GM21515 (cell line): ENCODE results near the gene SLC5A2.
"Not testable (repeated sequence)": the region's sequence is repeated elsewhere in the genome, so short reads cannot be mapped to it uniquely, and the experiment has no call there.

Experiments used
- ATAC-seq: cut with Tn5 transposase; IDR thresholded peaks from one replicate; pipeline ENCODE4 v1.9.1; 2021; ENCODE audit not compliant: unreplicated experiment

The SLC5A2 gene

DNA sequence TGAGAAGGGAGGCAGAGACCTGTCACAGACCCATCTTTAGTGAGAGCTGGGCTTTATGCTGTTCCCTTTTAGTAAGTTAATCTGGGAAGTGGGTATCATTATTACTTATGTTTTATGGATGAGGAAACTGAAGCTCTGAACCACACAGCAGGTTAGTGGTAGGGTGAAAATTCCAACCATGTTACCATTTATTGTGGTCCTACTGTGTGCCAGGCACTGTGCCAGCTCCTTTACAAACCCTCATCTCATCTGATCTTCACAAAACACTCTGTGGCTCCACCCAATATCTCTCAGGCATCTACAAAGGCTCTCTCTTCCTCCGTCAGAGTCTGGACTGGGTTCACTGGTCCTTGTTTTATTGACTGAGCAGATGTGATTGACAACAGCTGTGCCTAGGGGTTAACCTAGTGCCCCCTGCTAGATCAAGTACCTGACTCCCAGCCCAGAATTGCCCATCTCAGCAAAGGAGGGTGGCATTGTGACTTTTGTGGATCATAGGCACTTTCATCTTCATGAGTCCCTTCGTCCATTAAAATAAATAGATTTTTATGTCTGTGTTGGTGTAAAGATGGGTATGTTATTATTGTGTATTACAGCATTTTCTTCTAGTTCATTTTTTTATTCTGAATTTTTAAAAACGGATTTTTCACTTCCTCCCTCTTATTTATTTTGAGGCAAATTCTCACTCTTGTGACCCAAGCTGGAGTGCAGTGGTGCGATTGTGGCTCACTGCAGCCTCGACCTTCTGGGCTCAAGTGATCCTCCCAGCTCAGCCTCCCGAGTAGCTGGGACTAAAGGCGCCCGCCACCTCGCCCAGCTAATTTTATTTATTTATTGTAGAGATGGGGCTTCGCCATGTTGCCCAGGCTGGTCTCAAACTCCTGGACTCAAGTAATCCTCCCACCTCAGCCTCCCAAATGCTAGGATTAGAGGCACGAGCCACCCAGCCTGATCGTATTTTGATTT is 7.9 kb upstream of the SLC5A2 start:
- ATAC-seq: no peak

DNA sequence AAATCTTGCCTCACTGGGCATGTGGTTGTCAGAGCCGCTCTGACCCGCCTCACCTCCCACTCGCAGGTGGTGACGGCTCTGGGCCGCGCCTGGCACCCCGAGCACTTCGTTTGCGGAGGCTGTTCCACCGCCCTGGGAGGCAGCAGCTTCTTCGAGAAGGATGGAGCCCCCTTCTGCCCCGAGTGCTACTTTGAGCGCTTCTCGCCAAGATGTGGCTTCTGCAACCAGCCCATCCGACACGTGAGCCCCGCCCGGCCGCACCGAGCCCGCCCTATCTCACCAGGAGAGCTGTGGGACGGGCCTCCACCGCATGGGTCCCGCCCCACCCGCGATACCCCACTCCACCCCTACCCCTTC is 7.0 kb upstream of the SLC5A2 start:
- no peak for ATAC-seq

DNA sequence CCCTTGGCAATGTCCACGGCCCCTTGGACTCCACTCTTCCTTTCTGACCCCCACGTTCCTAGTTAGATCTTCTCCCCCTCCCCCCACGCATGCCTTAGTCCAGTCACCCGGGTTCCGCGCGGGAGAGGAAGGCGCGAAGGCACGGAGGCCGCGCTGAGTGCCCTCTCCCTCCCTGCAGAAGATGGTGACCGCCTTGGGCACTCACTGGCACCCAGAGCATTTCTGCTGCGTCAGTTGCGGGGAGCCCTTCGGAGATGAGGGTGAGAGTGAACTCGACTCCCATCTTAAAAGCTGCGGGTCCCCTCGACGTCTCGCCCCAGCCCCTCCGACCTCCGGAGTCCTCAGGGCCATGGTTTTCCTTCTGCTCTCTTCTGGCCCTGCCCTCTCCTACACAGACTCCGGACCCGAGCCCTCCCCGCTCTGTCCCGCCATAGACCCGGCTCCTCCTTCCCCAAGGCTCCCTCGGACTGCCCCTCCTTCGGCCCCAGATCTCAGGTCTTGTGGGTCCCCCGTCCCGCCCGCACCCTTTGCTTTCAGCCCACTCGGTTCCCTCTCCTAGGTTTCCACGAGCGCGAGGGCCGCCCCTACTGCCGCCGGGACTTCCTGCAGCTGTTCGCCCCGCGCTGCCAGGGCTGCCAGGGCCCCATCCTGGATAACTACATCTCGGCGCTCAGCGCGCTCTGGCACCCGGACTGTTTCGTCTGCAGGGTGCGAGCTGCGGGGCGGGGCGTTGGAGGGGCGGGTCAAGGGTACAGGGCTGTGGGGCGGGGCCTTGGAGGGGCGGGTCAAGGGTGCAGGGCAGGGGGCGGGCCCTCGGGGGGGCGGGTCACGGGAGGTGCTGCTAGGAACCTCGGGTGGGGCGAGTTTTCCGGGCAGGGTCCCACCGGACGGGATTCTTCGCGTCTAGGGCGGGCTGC is 6.4 kb upstream of the SLC5A2 start:
- ATAC-seq: peak; percentile 52

DNA sequence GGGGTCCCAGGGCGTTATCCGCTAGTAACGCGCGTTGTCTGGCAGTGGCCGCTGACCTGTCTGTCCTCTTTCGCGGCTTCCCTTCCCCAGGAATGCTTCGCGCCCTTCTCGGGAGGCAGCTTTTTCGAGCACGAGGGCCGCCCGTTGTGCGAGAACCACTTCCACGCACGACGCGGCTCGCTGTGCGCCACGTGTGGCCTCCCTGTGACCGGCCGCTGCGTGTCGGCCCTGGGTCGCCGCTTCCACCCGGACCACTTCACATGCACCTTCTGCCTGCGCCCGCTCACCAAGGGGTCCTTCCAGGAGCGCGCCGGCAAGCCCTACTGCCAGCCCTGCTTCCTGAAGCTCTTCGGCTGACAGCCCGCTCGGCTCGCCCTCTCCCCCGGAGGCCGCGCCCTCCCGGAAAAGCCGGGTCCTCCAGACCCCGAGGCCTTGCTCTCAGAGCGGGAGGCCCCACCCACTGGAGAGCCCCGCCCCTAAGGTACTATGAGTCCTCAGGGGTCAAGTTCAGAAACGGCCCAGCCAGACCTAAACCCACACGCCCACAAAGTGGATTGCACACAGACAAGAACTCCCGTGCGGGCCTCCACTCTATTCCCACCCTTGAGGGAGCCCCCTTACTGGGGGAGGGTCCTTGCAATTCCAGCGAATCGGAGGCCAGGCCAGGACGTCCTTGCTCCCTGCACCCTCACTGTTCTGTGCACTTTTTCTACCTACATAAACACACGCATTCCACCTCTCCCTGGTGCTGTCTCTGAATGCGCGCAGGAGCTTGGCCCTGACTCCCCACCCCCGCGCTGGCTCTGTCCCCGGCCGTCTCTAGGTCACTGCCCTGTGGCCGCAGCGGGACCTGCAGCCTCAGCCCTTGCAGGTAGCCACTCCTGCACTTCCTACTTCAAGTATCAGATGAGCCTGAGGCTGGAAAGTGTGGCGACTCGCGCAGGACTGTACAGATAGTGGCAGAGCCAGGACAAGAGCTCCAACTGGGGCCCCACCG is 5.4 kb upstream of the SLC5A2 start:
- no peak for ATAC-seq

DNA sequence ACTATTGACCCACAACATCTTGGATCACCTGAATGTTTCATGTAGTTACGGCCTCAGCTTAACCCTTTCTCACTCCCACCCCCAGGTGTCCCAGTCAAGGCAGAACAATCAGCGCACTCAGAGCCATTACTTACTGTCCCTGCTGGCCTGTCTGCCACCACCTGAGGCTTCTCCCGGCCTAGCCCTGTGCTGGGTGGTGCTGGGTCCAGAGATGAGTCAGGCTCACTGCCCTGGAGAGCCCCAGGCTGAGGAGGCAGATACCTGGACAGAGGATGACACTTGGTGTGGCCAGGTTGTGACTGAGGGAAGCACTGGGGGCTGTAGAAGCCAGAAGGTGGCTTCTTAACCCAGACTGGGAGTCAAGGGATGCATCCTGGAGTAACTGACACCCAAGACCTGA is 4.0 kb upstream of the SLC5A2 start:
- ATAC-seq: no peak

DNA sequence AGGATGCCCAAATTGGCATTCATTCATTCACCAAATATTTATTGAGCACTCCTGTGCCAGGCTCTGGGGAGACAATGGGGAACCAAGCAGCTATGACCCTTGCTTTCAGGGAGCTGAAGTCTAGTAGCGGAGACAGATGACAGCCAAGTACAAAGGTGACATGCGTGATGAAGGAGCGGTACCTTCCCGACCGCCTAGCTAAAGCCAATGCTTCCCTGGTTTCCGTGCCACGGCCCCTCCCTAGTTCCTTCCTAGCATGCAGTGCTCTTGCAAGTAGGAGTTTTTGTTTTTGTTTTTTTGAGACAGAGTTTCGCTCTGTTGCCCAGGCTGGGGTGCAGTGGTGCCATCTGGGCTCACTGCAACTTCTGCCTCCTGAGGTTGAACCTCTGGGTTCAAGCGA is 3.2 kb upstream of the SLC5A2 start:
- no peak for ATAC-seq

DNA sequence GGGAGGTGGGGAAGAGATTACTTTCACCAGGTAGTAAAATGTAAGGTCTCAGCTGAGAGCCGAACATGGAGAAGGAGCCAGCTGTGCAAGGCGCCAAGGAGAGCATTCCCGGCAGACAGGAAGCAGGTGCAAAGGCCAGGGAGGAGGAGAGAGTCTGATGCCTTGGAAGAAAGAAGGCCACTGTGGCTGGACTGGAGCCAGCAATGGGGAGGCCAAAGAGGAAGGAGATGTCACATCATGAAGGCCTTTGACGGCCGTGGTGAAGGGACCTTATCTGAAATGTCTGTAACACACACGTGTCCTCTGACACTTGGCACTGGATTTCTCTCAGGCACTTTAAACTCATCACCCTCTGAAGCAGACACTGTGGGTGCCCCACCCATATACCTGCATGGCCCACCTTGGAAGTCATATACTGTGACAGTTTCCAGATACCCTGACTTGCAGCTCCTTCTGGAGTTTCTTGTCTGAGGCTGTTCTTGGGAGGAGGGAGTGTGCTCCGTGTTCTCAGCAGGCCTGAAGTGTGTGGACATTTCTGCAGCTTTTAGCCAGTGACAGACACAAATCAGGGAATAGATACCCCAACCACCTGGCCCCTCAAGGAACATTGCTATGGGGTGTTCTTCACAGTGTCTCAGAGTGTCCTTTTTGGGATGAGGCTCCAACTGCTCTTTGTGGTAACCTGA is 1.9 kb upstream of the SLC5A2 start:
- no peak for ATAC-seq

DNA sequence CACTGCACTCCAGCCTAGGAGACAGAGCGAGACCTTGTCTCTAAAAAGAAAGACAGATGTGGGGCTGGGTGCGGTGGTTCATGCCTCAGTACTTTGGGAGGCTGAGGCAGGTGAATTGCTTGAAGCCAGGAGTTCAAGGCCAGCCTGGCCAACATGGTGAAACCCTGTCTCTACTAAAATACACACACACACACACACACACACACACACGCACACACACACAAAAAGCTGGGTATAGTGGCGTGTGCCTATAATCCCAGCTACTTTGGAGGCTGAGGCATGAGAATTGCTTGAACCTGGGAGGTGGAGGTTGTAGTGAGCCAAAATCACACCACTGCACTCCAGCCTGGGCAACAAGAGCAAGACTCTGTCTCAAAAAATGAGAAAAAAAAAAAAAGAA is 1.1 kb downstream of the SLC5A2 start:
- not testable (repeated sequence) for ATAC-seq

DNA sequence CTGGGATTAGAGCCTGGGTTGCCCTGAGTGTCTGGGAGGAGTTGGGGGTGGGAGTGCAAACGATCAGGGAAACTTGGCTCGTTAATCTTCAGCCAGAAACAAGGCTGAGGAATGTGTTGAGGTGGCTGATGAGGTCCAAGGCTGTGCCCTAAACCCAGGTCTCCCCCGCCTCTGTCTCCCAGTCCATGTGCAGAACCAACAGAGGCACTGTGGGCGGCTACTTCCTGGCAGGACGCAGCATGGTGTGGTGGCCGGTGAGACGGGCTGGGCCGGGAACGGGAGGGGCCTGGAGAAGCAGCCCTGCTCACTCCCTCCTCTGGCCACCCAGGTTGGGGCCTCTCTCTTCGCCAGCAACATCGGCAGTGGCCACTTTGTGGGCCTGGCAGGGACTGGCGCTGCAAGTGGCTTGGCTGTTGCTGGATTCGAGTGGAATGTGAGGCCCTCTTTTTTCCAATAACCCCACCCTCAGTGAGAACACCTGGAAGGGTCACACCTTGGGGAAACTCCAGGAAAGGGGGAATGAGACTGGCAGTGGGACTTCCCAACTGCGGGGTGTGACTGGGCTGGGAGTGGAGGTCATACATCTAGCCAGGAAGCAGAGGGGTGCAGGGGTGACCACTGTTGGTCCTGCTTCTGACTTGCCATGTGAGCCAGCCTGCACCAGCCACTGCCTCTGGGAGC is 1.7 kb downstream of the SLC5A2 start:
- no peak for ATAC-seq

DNA sequence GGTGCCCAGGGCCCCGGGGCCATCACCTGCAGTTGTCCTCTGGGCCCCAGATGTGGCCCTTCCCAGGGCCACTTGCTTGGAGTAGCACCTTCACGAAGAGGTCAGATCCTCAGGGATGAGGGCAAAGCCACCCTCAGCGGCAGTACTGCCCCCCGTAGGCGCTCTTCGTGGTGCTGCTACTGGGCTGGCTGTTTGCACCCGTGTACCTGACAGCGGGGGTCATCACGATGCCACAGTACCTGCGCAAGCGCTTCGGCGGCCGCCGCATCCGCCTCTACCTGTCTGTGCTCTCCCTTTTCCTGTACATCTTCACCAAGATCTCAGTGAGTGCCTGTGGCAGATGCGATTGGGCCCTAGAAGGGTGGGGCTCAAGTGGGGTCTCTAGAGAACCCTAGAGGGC is 2.6 kb downstream of the SLC5A2 start:
- no peak for ATAC-seq

DNA sequence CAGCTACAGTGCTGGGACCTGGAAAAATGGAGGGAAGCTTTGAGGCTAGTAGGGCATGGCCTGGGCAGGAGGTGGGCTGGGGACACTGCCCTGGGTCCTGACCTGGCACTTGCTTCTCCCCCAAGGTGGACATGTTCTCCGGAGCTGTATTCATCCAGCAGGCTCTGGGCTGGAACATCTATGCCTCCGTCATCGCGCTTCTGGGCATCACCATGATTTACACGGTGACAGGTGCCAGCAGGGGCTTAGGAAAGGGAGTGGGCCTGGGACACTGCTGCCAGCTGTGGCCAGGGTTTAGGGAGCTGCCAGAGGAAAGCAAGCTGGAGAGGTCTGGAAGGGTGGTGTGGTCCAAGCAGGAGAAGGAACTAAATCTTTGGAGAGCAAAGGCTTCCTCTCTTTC is 3.1 kb downstream of the SLC5A2 start:
- ATAC-seq: no peak

DNA sequence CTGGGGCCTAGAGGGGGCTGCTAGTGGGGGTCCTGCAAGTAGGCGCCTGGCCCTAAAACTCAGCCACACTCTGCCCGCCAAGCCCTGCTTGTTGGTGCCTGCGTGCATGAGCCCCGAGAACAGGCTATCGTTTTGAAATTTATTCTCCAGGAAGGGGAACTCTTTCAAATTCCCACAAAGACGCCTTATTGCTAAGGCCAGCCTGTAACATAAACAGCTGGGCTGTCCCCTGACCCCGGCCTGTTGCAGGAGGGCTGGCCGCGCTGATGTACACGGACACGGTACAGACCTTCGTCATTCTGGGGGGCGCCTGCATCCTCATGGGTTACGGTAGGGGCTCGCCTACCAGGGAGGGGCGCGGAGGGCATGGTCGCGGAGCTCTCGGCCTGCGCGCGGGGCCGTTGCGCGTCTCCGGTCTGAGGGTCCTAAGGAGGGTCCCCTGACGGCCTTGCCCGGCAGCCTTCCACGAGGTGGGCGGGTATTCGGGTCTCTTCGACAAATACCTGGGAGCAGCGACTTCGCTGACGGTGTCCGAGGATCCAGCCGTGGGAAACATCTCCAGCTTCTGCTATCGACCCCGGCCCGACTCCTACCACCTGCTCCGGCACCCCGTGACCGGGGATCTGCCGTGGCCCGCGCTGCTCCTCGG is 4.3 kb downstream of the SLC5A2 start:
- no peak for ATAC-seq

DNA sequence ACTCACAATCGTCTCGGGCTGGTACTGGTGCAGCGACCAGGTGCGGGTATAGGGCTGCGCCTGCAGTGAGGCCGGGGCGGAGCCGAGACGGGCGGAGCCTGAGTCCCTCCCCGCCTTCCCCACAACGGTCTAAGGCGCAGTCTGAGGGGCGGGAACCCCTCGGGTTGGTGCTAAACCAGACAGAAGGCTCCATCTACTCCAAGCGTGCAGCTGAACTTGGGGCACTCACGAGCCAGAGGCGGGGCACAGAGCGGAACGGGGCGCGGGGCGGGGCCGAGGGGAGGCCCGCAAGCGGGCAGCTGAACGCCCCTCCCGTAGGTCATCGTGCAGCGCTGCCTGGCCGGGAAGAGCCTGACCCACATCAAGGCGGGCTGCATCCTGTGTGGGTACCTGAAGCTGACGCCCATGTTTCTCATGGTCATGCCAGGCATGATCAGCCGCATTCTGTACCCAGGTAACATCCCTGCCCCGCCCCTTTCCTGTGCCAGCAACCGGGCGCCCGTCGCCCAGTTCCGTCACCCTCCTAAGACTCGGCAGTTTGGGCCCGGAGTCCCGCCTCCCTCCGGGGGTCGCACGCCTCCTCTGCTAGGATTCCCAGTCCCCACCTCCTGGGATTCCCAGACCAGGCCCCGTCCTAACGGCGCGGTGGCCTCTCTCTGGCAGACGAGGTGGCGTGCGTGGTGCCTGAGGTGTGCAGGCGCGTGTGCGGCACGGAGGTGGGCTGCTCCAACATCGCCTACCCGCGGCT is 5.0 kb downstream of the SLC5A2 start:
- peak; percentile 57 for ATAC-seq

DNA sequence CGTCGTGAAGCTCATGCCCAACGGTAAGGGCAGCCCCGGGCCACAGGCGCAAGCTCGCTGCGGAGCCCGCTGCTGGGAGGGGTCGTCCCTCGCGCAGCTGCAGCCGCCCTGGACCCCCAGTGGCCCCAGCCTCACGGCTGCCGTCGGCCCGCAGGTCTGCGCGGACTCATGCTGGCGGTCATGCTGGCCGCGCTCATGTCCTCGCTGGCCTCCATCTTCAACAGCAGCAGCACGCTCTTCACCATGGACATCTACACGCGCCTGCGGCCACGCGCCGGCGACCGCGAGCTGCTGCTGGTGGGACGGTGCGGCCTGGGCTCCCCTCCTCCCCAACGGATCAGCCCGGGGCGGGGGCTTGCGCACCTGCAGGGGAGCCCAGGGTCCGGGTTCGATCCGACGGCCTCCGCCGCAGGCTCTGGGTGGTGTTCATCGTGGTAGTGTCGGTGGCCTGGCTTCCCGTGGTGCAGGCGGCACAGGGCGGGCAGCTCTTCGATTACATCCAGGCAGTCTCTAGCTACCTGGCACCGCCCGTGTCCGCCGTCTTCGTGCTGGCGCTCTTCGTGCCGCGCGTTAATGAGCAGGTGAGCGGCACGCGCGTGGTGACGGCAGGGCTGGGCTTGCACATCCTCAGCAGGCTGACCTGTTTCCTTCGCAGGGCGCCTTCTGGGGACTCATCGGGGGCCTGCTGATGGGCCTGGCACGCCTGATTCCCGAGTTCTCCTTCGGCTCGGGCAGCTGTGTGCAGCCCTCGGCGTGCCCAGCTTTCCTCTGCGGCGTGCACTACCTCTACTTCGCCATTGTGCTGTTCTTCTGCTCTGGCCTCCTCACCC is 5.8 kb downstream of the SLC5A2 start:
- ATAC-seq: no peak

DNA sequence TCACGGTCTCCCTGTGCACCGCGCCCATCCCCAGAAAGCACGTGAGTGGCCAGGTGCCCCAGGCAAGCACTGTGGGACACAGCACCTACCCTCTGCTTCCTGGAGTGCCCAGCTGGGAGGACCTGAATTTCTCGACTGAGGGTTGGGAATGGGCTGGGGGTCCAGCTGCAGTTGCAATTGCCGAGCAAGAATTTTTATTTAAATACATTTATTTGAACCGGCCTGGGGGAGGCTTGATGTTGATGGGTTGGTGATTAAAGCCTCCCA is 6.3 kb downstream of the SLC5A2 start:
- no peak for ATAC-seq

DNA sequence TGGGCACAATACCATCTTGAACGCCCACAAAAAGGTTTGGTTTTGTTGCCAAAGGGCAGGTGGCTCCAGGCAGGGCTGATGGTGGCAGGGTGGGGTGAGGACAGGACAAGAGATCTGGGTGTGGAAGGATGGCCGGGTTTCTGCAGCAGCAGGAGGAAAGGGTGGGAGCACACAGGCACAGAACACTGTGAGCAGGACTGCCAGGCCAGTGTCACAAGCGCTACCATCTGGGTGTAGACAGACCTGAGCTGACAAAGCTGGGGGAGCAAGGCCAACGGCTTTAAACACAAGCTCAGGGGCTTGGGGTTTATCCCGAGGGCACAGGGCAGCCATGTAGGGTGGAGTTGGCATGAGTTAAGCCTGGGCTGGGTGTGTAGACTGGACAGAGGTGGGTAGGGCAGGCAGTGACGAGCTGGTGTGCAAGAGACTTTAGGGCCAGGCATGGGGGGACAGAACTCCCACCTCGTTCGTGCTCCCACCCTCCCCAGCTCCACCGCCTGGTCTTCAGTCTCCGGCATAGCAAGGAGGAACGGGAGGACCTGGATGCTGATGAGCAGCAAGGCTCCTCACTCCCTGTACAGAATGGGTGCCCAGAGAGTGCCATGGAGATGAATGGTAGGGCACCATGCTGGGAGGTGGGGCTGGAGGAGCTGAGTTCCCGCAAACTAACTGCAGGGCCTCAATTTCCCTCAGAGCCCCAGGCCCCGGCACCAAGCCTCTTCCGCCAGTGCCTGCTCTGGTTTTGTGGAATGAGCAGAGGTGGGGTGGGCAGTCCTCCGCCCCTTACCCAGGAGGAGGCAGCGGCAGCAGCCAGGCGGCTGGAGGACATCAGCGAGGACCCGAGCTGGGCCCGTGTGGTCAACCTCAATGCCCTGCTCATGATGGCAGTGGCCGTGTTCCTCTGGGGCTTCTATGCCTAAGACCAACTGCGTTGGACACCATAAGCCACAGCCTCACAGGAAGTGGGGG is 7.0 kb downstream of the SLC5A2 start:
- no peak for ATAC-seq
